Mesenchymal stem cell (in vitro differentiated cells and primary cell): Measurements from ENCODE around the gene BLOC1S3.

Experiments
- DNase-seq: peaks from one replicate; pipeline ENCODE4 v3.0.0-alpha.2; 2013
- H2AFZ ChIP-seq: one replicate; pipeline ENCODE4 v1.6.1; 2013; ENCODE audit warnings: low read depth, mild to moderate bottlenecking, control low read depth, inconsistent platforms, low read length, moderate library complexity
- H2AK5ac ChIP-seq: 2 replicates; pipeline ENCODE4 v1.6.1; 2013; ENCODE audit warnings: low read length, moderate library complexity, mild to moderate bottlenecking, inconsistent platforms; ENCODE audit not compliant: severe bottlenecking
- H2BK120ac ChIP-seq: one replicate; pipeline ENCODE4 v1.6.1; 2013; ENCODE audit warnings: low read depth, mild to moderate bottlenecking, inconsistent platforms, low read length, moderate library complexity
- H2BK12ac ChIP-seq, 2 experiments: one replicate each; pipeline ENCODE4 v1.6.1; 2013; ENCODE audit warnings: inconsistent platforms in 2 of 2, low read length in 2 of 2, mild to moderate bottlenecking in 2 of 2, moderate library complexity in 2 of 2, control low read depth in 1 of 2
- H2BK15ac ChIP-seq: one replicate; pipeline ENCODE4 v1.6.1; 2013; ENCODE audit warnings: mild to moderate bottlenecking, low read depth, inconsistent platforms; ENCODE audit not compliant: poor library complexity, severe bottlenecking
- H2BK5ac ChIP-seq: 2 replicates; pipeline ENCODE4 v1.6.1; 2013; ENCODE audit warnings: low read depth, mild to moderate bottlenecking, low read length, control low read depth, inconsistent platforms; ENCODE audit not compliant: poor library complexity, severe bottlenecking
- H3K14ac ChIP-seq, 2 experiments: one replicate each; pipeline ENCODE4 v1.6.1; 2013; ENCODE audit warnings: inconsistent platforms in 2 of 2, low read length in 2 of 2, control low read depth in 1 of 2, mild to moderate bottlenecking in 1 of 2, moderate library complexity in 1 of 2
- H3K18ac ChIP-seq, 2 experiments: one replicate each; pipeline ENCODE4 v1.6.1; 2013; ENCODE audit warnings: inconsistent platforms in 2 of 2, low read length in 2 of 2, control low read depth in 1 of 2, low read depth in 1 of 2, mild to moderate bottlenecking in 1 of 2
- H3K23ac ChIP-seq, 2 experiments: one replicate each; pipeline ENCODE4 v1.6.1; 2013; ENCODE audit warnings: inconsistent platforms in 2 of 2, low read length in 2 of 2, mild to moderate bottlenecking in 2 of 2, moderate library complexity in 2 of 2, control low read depth in 1 of 2
- H3K27ac ChIP-seq: 2 replicates; pipeline ENCODE4 v1.5.1; 2013; ENCODE audit warnings: mild to moderate bottlenecking, moderate library complexity, low read length, control low read depth, inconsistent platforms; ENCODE audit not compliant: poor library complexity, severe bottlenecking
- H3K27me3 ChIP-seq, 2 experiments: 2 replicates each; pipeline versions ENCODE4 v1.6.1 to v1.7.0; 2013; ENCODE audit warnings: low read length in 2 of 2, mild to moderate bottlenecking in 2 of 2, moderate library complexity in 2 of 2, control low read depth in 1 of 2, inconsistent platforms in 1 of 2; ENCODE audit not compliant: control insufficient read depth in 1 of 2, insufficient read depth in 1 of 2
- H3K36me3 ChIP-seq, 2 experiments: 2 replicates each; pipeline versions ENCODE4 v1.6.1 to v1.7.0; 2013; ENCODE audit warnings: low read length in 2 of 2, control low read depth in 1 of 2, inconsistent platforms in 1 of 2, low read depth in 1 of 2, mild to moderate bottlenecking in 1 of 2; ENCODE audit not compliant: insufficient read depth in 2 of 2, control insufficient read depth in 1 of 2
- H3K4ac ChIP-seq, 2 experiments: one replicate each; pipeline ENCODE4 v1.6.1; 2013; ENCODE audit warnings: inconsistent platforms in 2 of 2, low read length in 2 of 2, mild to moderate bottlenecking in 2 of 2, moderate library complexity in 2 of 2, control low read depth in 1 of 2, low read depth in 1 of 2
- H3K4me1 ChIP-seq: 2 replicates; pipeline ENCODE4 v1.6.1; 2013; ENCODE audit warnings: low read depth, low read length, control low read depth; ENCODE audit not compliant: control insufficient read depth, insufficient read depth
- H3K4me2 ChIP-seq: 2 replicates; pipeline ENCODE4 v1.6.1; 2013; ENCODE audit warnings: low read length, mild to moderate bottlenecking, inconsistent platforms; ENCODE audit not compliant: poor library complexity, severe bottlenecking
- H3K4me3 ChIP-seq, 2 experiments: 2 replicates each; pipeline versions ENCODE4 v1.5.1 to v1.7.0; 2013; ENCODE audit warnings: low read length in 2 of 2, mild to moderate bottlenecking in 2 of 2, control low read depth in 1 of 2, low read depth in 1 of 2; ENCODE audit not compliant: insufficient read depth in 1 of 2
- H3K79me1 ChIP-seq: replicated peaks from 2 replicates; pipeline ENCODE4 v1.6.1; 2013; ENCODE audit warnings: mild to moderate bottlenecking, control low read depth, low read length, inconsistent platforms; ENCODE audit not compliant: poor library complexity, severe bottlenecking
- H3K9ac ChIP-seq: 2 replicates; pipeline ENCODE4 v1.7.0; 2013; ENCODE audit warnings: mild to moderate bottlenecking, low read length, moderate library complexity
- H3K9me3 ChIP-seq: 2 replicates; pipeline ENCODE4 v1.7.0; 2013; ENCODE audit warnings: mild to moderate bottlenecking, low read length; ENCODE audit not compliant: control insufficient read depth
- H4K8ac ChIP-seq: one replicate; pipeline ENCODE4 v1.6.1; 2013; ENCODE audit warnings: inconsistent platforms, mild to moderate bottlenecking, low read length, moderate library complexity
- H4K91ac ChIP-seq: one replicate; pipeline ENCODE4 v1.6.1; 2013; ENCODE audit warnings: mild to moderate bottlenecking, low read length, inconsistent platforms
- whole genome bisulfite sequencing: methylation state at CpG from one replicate; pipeline ENCODE4 v1.1.7; 2013; ENCODE audit warnings: mixed read lengths; 5-methylcytosine and 5-hydroxymethylcytosine counted together

The BLOC1S3 gene

DNA sequence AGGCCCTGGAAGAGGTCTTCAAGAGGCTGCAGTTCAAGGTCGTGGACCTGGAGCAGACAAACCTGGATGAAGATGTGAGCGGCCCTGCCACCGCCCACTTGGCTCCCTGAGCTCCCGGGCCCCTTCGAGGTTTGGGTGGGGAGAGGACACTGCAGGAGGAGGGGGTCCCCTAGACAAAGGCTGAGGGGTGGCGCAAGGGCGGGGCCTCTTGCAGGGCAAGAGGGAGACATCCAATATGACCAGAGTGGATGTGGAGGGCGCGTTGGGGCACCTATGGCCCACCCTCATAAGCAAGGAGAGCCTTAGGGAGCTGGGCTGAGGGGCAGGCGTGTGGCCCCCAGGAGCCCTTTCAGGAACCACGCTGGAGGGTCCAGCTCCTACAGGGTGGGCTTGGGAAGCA is 38.1 kb upstream of the BLOC1S3 start:
- DNase-seq, result no peak
- Histone ChIP-seq H3K18ac (no peak overlapping the region), H3K27me3 (no peaks in the 10 kb centered on the region), H3K9me3 (no peaks in the 10 kb centered on the region), H3K36me3 (peaks cover 32 to 59% of the 10 kb centered on the region in 2 experiments), H2AK5ac (no peak overlapping the region), H2BK5ac (no peak overlapping the region), H4K8ac (no peak overlapping the region), H3K4me2 (no peak overlapping the region), H3K4me3 (no peak overlapping the region), H3K23ac (no peak overlapping the region), H3K14ac (no peak overlapping the region), H3K27ac (no peak overlapping the region), H3K4ac (no peak overlapping the region), H3K4me1 (peaks cover 10% of the 10 kb centered on the region), H2AFZ (no peak overlapping the region), H3K9ac (no peak overlapping the region), H2BK12ac (no peak overlapping the region), H2BK15ac (no peak overlapping the region), H2BK120ac (no peak overlapping the region), H4K91ac (no peak overlapping the region), H3K79me1 (peaks cover 53% of the 10 kb centered on the region)
- 98% methylated on average over 11 of the region's 11 CpGs for WGBS

DNA sequence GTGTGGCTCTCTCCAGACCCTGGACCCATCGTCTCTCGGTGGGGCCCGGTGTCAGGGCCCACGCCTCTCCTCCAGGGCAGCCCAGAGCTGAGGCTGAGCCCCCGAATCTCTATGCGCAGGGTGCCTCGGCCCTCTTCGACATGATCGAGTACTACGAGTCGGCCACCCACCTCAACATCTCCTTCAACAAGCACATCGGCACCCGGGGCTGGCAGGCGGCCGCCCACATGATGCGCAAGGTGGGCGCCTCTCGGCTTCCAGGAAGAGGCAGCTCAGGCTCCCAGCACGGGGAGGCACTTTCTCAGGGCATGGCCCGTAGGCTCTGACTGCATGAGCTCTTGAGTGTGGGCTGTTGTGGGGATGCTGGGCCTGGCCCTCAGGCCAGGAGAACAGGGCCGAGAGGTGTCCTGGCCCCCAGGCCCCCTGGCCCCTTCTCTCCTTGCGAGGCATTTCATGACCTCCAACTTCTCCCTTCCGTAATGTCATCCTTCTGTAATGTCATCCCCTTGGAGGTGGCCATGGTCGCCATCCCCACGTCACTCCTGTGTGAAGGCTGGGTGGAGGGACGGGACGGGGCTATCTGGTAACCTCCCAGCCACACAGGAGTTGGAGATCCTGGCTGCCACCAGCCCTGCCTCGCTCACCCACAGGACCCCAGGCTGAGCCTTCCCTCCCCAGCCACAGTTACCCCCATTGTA is 37.2 kb upstream of the BLOC1S3 start:
- Histone ChIP-seq H3K4me2 (no peak overlapping the region), H3K14ac (no peak overlapping the region), H3K4me3 (peak overlapping the region in 1 of 2 experiments; percentile 18), H3K9ac (no peak overlapping the region), H4K91ac (no peak overlapping the region), H2BK12ac (no peak overlapping the region), H3K79me1 (peaks cover 53% of the 10 kb centered on the region), H2BK15ac (no peak overlapping the region), H3K23ac (no peak overlapping the region), H3K18ac (no peak overlapping the region), H2BK120ac (no peak overlapping the region), H4K8ac (no peak overlapping the region), H3K4me1 (peaks cover 9% of the 10 kb centered on the region), H2AFZ (no peak overlapping the region), H3K36me3 (peaks cover 38 to 67% of the 10 kb centered on the region in 2 experiments), H3K9me3 (no peaks in the 10 kb centered on the region), H3K27me3 (no peaks in the 10 kb centered on the region), H2BK5ac (no peak overlapping the region), H2AK5ac (no peak overlapping the region), H3K27ac (no peak overlapping the region), H3K4ac (no peak overlapping the region)
- WGBS, result 98% methylated on average over 24 of the region's 28 CpGs
- DNase-seq, result no peak

DNA sequence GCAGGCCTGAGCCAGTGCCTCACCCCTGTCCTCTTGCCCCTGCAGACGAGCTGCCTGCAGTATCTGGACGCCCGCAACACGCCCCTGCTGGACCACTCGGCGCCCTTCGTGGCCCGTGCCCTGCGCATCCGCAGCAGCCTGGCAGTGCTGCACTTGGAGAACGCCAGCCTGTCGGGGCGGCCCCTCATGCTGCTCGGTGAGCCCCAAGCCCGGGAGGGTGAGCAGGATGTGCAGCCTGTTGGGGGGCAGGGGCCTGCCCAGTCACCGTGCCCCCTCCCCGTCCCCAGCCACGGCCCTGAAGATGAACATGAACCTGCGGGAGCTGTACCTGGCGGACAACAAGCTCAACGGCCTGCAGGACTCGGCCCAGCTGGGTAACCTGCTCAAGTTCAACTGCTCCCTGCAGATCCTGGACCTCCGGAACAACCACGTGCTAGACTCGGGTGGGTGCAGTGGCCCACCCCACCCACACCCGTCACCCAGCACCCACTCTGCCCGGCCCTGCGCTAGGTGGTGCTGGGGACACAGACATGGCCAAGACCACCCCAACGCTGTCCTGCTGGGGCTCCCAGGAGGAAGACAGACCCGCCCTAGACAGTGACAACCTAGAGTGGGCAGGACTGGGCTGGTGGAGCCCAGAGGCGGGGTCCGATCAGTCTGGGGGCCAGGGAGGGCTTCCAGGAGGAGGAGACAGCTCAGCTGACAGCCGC is 36.4 kb upstream of the BLOC1S3 start:
- Histone ChIP-seq H3K4me2 (no peak overlapping the region), H3K27ac (no peak overlapping the region), H3K4ac (no peak overlapping the region), H3K9ac (no peak overlapping the region), H2BK15ac (no peak overlapping the region), H3K18ac (no peak overlapping the region), H4K8ac (no peak overlapping the region), H3K4me1 (peaks cover 4% of the 10 kb centered on the region), H2AK5ac (no peak overlapping the region), H4K91ac (no peak overlapping the region), H3K4me3 (no peak overlapping the region), H3K36me3 (peaks cover 44 to 75% of the 10 kb centered on the region in 2 experiments), H2BK5ac (no peak overlapping the region), H2BK120ac (no peak overlapping the region), H3K79me1 (peaks cover 48% of the 10 kb centered on the region), H3K14ac (no peak overlapping the region), H3K27me3 (no peaks in the 10 kb centered on the region), H2BK12ac (no peak overlapping the region), H2AFZ (no peak overlapping the region), H3K9me3 (no peaks in the 10 kb centered on the region), H3K23ac (no peak overlapping the region)
- no peak for DNase-seq
- 97% methylated on average over 33 of the region's 33 CpGs for WGBS

DNA sequence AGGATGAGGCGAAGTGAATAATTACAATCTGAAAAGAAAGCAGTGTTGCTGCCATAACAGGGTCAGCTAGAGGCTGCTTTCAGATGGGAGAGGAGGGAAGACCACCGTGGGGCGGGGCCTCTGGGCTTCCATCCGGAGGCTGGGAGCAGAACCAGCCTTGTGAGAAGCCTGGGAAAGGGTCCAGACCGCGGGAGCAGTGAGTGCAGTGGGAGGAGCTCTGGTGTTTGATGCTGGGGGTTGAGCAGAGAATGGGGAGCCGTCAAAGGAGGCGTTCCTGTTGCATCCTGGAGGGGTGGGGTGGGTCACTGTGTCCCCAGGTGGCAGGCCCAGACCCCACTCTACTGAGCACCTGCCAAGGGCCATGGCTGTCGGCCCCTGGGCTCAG is 35.9 kb upstream of the BLOC1S3 start:
- H2BK15ac ChIP-seq, result no peak overlapping the region
- no peak overlapping the region for H2AK5ac ChIP-seq
- H2AFZ ChIP-seq, result no peak overlapping the region
- 94% methylated on average over 9 of the region's 9 CpGs for WGBS
- no peak overlapping the region for H2BK12ac ChIP-seq
- no peak overlapping the region for H3K4ac ChIP-seq
- no peak overlapping the region for H4K8ac ChIP-seq
- no peak overlapping the region for H3K18ac ChIP-seq
- H2BK120ac ChIP-seq, result no peak overlapping the region
- H3K36me3 ChIP-seq, result peaks cover 47 to 80% of the 10 kb centered on the region in 2 experiments
- no peak overlapping the region for H3K4me3 ChIP-seq
- no peak overlapping the region for H3K23ac ChIP-seq
- no peaks in the 10 kb centered on the region for H3K9me3 ChIP-seq
- H3K79me1 ChIP-seq, result peaks cover 44% of the 10 kb centered on the region
- no peak overlapping the region for H2BK5ac ChIP-seq
- peaks cover 4% of the 10 kb centered on the region for H3K4me1 ChIP-seq
- no peak overlapping the region for H3K4me2 ChIP-seq
- no peak overlapping the region for H3K27ac ChIP-seq
- no peaks in the 10 kb centered on the region for H3K27me3 ChIP-seq
- H3K14ac ChIP-seq, result no peak overlapping the region
- no peak for DNase-seq
- H3K9ac ChIP-seq, result no peak overlapping the region
- no peak overlapping the region for H4K91ac ChIP-seq
